ENCODE results near the gene GRM2. TPM values are rescaled to one million over a fixed set of nuclear protein-coding genes. Genes with fewer than 3 reads are reported as not detected.
"Not testable (repeated sequence)": the region's sequence is repeated elsewhere in the genome, so short reads cannot be mapped to it uniquely, and the experiment has no call there.

Gene GRM2
- total RNA-seq, 8 experiments from 2014 or later: 0.27 to 22.1 (median 2.5) TPM

DNA sequence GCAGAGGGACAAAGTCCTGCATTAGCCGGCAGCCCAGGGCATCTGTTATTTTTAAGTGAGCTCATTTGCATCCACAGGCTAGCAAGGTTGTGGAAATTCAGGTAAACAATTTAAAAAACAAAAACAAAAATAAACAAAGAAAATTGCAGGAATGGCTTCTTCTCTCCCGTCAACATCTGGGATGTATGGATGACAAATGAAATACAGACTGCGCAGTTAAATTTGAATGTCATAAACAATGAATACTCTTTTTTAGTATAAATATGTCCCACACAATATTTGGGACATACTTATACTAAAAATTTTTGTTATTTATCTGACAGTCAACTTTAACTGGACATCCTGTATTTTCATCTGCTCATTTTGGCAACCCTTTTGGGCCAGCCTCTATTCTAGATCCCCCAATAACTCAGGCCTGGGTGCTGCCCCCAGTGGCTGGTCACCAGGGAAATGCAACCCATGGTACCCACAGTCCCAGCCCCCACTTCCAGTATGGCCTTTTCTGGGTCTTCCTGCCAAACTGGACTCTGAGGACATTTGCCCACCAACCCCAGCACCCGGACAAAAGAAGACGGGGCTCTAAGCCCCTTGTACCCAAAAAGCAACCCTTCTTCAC lies 12.7 kb downstream of the GRM2 start:
- in situ Hi-C loops (cut with MboI; ENCODE audit: low pct_unique_long_range_greater_than_20kb in 2 of 9, low sequenced_read_pairs in 9 of 9, unreplicated experiment in 9 of 9): no loop called here
- 50 to 76% (median 60%) methylated on average over 2 to 5 of the region's 5 CpGs; no CpG with 5 or more reads in 1 of the 10 experiments for WGBS, 10 experiments
- Histone ChIP-seq H3K4me1 (replicated peaks in 1 of 2) (peaks cover 16 to 17% of the 10 kb centered on the region in 2 donors), H3K4me3 (no peak overlapping the region), H3K27ac (no peak overlapping the region)
- no peak for ATAC-seq (replicated peaks in 6 of 8)

DNA sequence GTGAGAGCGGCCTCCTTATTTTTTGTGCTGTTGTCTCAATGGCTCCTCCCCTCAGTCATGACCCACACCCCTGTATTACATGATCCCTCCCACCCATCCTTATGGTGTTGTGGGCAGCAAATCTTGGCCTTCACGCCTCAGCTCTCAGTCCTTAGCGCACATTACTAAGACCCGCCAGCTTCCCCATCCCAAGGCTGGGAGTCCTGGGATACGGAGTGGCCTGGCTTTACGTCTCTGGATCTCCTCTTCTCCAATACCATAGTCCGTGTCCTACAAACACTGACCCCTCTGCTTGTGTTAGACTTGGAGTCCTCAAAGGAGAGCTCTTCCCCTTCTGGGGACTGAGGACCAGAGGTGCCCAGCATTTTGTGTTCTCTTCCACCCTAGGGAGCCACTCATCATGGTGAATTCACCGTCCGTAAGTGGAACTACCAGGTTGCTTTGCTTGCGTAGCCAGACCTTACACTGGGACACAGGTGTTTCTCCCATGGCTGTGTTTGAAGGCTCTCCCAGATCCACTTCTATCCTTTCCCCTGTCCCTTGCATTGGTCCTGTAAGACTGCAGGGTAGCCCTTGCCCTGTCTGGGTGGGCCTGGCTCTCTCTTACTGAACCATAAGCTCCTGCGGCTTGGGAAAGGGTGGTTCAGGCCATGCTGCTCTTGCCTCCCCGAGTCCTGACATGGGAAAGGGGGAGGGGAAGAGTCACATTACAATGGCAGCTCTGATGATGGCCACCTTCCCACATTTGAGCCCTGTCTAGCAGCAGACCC lies 13.6 kb downstream of the GRM2 start:
- in situ Hi-C loops (cut with MboI; ENCODE audit: low pct_unique_long_range_greater_than_20kb in 2 of 9, low sequenced_read_pairs in 9 of 9, unreplicated experiment in 9 of 9): no loop called here
- Histone ChIP-seq H3K4me1 (replicated peaks in 1 of 2) (peaks cover 16 to 17% of the 10 kb centered on the region in 2 donors), H3K4me3 (no peak overlapping the region), H3K27ac (no peak overlapping the region)
- no peak for ATAC-seq (replicated peaks in 6 of 8)
- WGBS, 10 experiments: 60 to 100% (median 83%) methylated on average over 1 to 3 of the region's 12 CpGs; no CpG with 5 or more reads in 4 of the 10 experiments

DNA sequence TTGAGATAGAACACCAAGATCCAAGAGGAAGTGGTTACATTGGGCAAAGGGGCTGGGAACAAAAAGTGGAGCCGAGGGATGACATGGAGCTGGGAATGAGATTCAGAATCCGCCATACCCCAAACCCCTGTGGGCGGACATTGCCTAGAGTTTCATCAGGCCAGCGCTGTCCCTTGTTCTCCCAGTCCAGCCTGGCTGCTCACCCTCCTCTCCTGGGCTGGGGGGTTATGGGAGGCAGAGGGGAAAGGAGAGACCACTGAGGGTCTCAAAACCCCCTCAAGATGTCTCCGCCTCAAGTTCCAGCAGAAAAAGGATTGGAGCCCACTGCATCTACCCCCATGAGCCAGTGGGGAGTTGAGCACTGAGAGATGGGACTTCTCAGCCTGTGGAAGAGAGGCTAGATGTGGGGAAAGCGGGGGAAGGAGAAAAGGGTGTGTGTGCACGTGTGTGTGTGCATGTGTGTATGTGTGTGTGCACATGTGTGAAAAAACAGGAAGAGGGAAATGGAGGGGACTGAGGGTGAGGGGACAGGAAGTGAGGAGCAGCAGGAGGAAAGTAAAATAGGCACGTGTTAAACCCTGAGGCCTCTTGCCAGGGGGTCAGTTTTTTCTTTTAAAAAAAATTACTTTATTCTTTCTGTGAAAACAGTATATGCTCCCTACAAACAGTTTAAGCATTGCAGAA lies 14.3 kb downstream of the GRM2 start:
- H3K4me1 ChIP-seq (replicated peaks in 1 of 2): peaks cover 16 to 17% of the 10 kb centered on the region in 2 donors
- WGBS, 10 experiments: 0 to 87% (median 68%) methylated on average over 1 to 6 of the region's 8 CpGs
- H3K27ac ChIP-seq: no peak overlapping the region
- in situ Hi-C loops (cut with MboI; ENCODE audit: low pct_unique_long_range_greater_than_20kb in 2 of 9, low sequenced_read_pairs in 9 of 9, unreplicated experiment in 9 of 9): no loop called here
- no peak for ATAC-seq (replicated peaks in 6 of 8)
- no peak overlapping the region for H3K4me3 ChIP-seq

DNA sequence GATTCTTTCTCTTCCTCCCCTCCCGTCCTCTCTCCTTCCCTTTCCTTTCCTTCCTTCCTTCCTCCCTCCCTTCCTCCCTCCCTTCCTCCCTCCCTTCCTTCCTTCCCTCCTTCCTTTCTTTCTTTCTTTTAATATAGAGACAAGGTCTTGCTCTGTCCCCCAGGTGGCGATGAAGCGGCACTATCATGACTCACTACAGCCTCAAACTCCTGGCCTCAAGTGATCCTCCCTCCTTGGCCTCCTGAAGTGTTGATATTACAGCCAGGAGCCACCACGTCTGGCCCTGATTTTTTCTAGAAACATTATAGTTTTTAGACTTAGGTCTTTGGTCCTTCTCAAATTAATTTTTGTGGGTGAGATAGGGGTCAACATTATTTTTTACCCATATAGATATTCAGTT lies 15.5 kb downstream of the GRM2 start:
- ATAC-seq (replicated peaks in 6 of 8): no peak
- H3K4me1 ChIP-seq (replicated peaks in 1 of 2): peaks cover 16 to 17% of the 10 kb centered on the region in 2 donors
- WGBS, 10 experiments: 17 to 100% (median 70%) methylated on average over 1 to 3 of the region's 4 CpGs; no CpG with 5 or more reads in 6 of the 10 experiments
- no peak overlapping the region for H3K4me3 ChIP-seq
- in situ Hi-C loops (cut with MboI; ENCODE audit: low pct_unique_long_range_greater_than_20kb in 2 of 9, low sequenced_read_pairs in 9 of 9, unreplicated experiment in 9 of 9): no loop called here
- H3K27ac ChIP-seq: no peak overlapping the region

DNA sequence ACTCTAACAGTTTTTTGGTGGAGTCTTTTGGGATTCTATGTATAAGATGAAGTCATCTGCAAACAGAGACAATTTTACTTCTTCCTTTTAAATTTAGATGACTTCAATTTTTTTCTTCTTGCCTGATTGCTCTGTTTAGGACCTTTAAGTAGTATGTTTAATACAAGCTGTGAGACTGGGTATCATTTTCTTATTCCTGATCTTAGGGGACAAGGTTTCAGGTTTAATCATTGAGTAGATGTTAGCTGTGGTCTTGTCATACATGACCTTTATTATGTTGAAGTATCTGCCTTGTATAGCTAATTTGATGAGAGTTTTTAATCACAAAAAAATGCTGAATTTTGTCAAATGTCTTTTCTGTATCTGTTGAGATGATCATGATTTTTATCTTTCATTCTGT lies 20.6 kb downstream of the GRM2 start:
- Histone ChIP-seq H3K4me1 (replicated peaks in 1 of 2) (no peaks in the 10 kb centered on the region), H3K4me3 (no peak overlapping the region), H3K27ac (no peak overlapping the region)
- in situ Hi-C loops (cut with MboI; ENCODE audit: low pct_unique_long_range_greater_than_20kb in 2 of 9, low sequenced_read_pairs in 9 of 9, unreplicated experiment in 9 of 9): no loop called here
- ATAC-seq (replicated peaks in 6 of 8): no peak

DNA sequence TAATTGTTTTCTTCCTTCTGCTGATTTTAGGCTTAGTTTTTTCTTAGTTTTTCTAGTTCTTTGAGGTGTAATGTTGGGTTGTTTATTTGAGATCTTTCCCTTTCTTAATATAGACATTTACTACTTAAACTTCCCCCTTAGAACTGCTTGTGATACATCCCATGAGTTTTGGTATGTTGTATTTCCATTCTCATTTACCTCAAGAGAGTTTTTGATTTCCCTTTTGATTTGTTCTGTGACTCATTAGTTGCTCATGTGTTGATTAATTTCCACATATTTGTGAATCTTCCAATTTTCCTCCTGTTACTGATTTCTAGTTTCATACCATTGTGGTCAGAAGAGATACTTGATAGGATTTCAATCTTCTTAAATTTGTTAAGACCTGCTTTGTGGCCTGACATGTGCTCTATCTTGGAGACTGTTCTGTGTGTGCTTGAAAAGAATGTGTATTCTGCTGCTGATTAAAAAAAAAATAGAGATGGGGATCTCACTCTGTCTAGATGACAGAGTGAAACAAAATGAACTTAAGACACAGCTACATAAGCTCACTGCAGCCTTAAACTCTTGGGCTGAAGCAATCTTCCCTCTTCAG lies 22.3 kb downstream of the GRM2 start:
- Histone ChIP-seq H3K27ac (no peak overlapping the region), H3K4me1 (replicated peaks in 1 of 2) (no peaks in the 10 kb centered on the region), H3K4me3 (no peak overlapping the region)
- ATAC-seq (replicated peaks in 6 of 8): no peak
- in situ Hi-C loops (cut with MboI; ENCODE audit: low pct_unique_long_range_greater_than_20kb in 2 of 9, low sequenced_read_pairs in 9 of 9, unreplicated experiment in 9 of 9): no loop called here

DNA sequence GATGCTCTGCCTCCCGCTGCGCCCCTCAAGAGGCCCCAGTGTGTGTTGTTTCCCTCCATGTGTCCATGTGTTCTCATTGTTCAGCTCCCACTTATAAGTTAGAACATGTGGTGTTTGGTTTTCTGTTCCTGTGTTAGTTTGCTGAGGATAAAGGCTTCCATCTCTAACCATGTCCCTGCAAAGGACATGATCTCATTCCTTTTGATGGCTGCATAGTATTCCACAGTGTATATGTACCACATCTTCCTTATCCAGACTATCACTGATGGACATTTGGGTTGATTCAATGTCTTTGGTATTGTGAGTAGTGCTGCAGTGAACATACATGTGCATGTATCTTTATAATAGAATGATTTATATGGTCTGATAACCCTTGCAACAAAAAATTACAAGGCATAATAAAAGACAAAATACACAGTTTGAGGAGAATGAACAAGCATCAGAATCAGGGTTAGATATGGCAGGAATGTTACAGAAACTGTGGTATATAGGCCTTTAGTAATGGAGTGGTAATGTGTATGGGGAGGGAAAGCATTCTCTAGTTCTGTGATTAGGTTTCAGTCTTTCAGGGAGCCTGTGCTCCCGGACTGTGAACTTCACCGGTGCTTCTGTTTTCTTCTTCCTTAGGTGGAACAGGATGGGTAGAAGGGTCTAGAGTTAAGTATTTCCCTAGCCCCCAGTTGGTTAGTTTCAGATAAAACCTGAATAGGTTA lies 27.1 kb downstream of the GRM2 start:
- Histone ChIP-seq H3K4me3 (no peak overlapping the region), H3K4me1 (replicated peaks in 1 of 2) (no peaks in the 10 kb centered on the region), H3K27ac (no peak overlapping the region)
- WGBS, 10 experiments: 45 to 100% (median 88%) methylated on average over 2 to 4 of the region's 4 CpGs; no CpG with 5 or more reads in 2 of the 10 experiments
- ATAC-seq (replicated peaks in 6 of 8): no peak
- in situ Hi-C loops (cut with MboI; ENCODE audit: low pct_unique_long_range_greater_than_20kb in 2 of 9, low sequenced_read_pairs in 9 of 9, unreplicated experiment in 9 of 9): no loop called here

DNA sequence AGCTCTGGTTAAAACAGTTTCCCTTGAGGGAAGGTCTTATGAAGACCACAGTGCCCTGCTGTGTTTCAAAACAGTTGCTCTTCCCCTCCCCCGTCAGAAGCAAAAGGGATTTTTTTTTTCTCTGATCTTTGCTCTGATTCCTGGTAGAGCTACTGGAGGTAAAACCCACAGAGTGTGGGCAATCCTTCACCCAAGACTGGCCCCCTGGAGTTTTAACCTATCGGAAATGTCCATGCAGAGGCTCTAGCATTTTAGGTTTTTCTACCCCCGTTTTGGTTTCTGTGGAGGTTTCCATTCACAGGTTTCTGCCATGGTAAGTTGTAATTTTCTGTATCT lies 27.7 kb downstream of the GRM2 start:
- Histone ChIP-seq H3K4me1 (replicated peaks in 1 of 2) (no peaks in the 10 kb centered on the region), H3K27ac (no peak overlapping the region), H3K4me3 (no peak overlapping the region)
- 0 to 80% (median 22%) methylated on average over 1 to 3 of the region's 3 CpGs; no CpG with 5 or more reads in 1 of the 10 experiments for WGBS, 10 experiments
- in situ Hi-C loops (cut with MboI; ENCODE audit: low pct_unique_long_range_greater_than_20kb in 2 of 9, low sequenced_read_pairs in 9 of 9, unreplicated experiment in 9 of 9): no loop called here
- no peak for ATAC-seq (replicated peaks in 6 of 8)

DNA sequence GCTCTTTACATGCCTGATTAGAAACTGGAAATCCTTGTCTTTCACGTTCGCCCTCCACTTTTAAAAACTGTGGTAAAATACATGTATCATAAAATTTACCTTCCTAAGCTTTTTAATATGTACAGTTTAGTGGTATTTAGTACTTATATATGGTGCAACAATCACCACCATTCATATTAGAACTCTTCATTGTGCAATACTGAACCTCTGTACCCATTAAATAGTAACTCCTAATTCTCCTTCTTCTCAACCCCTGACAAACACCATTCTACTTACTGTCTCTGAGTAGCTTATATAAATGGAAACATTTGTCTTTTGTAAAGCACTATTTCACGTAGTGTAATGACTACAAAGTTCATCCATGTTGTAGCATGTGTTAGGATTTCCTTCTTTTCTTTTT lies 28.2 kb downstream of the GRM2 start:
- in situ Hi-C loops (cut with MboI; ENCODE audit: low pct_unique_long_range_greater_than_20kb in 2 of 9, low sequenced_read_pairs in 9 of 9, unreplicated experiment in 9 of 9): no loop called here
- WGBS, 10 experiments: 0 to 100% (median 70%) methylated on average over 1 to 3 of the region's 3 CpGs; no CpG with 5 or more reads in 1 of the 10 experiments
- Histone ChIP-seq H3K4me3 (no peak overlapping the region), H3K27ac (no peak overlapping the region), H3K4me1 (replicated peaks in 1 of 2) (no peaks in the 10 kb centered on the region)
- ATAC-seq (replicated peaks in 6 of 8): no peak

DNA sequence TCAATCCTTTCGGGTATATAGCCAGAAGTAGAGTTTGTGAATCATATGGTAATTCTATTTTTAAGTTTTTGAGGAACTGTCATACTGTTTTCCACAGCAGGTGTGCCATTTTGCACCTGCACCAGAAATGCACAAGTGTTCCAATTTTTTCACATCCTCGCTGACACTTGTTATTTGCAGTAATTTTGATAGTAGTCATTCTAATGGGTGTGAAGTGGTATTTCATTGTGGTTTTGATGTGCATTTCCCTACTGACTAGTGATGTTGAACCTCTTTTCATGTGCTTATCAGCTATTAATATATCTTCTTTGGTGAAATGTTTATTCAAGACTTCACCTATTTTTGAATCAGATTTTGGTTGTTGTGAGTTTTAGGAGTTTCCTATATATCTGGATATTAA lies 29.1 kb downstream of the GRM2 start:
- H3K4me1 ChIP-seq (replicated peaks in 1 of 2): no peaks in the 10 kb centered on the region
- 0 to 100% (median 79%) methylated on average over 1 to 2 of the region's 2 CpGs; no CpG with 5 or more reads in 4 of the 10 experiments for WGBS, 10 experiments
- in situ Hi-C loops (cut with MboI; ENCODE audit: low pct_unique_long_range_greater_than_20kb in 2 of 9, low sequenced_read_pairs in 9 of 9, unreplicated experiment in 9 of 9): no loop called here
- ATAC-seq (replicated peaks in 6 of 8): no peak
- no peak overlapping the region for H3K27ac ChIP-seq
- no peak overlapping the region for H3K4me3 ChIP-seq

DNA sequence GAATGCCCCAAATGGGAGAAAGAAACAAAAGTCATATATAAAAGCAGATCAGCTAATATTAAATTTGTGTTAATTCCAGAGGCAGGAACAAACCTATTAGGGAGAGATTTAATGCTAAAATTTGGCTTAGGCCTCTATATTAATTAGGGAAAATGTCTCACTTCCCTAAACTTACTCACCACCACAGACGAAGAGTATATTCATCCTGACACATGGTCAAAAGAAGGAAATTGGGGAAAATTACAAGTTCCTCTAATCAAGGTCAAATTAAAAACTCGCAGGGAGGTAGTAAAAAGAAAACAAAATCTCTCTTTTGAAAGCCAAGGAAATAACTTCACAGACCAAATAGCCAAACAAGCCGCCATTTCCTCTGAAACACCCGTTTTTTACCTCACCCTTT lies 32.2 kb downstream of the GRM2 start:
- Histone ChIP-seq H3K4me1 (replicated peaks in 1 of 2) (peaks cover 0 to under 1% of the 10 kb centered on the region in 2 donors), H3K27ac (no peak overlapping the region), H3K4me3 (no peak overlapping the region)
- in situ Hi-C loops (cut with MboI; ENCODE audit: low pct_unique_long_range_greater_than_20kb in 2 of 9, low sequenced_read_pairs in 9 of 9, unreplicated experiment in 9 of 9): no loop called here
- 0 to 80% (median 50%) methylated on average over 1 to 4 of the region's 4 CpGs; no CpG with 5 or more reads in 1 of the 10 experiments for WGBS, 10 experiments
- no peak for ATAC-seq (replicated peaks in 6 of 8)

DNA sequence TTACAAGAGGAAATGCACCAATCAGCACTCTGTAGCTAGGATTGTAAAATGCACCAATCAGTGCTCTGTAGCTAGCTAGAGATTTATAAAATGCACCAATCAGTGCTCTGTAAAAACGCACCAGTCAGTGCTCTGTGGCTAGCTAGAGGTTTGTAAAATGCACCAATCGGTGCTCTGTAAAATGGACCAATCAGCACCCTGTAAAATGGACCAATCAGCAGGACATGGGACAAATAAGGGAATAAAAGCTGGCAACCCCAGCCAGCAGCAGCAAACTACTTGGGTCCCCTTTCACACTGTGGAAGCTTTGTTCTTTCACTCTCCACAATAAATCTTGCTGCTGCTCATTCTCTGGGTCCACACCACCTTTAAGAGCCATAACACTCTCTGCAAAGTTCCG lies 35.5 kb downstream of the GRM2 start:
- H3K4me1 ChIP-seq (replicated peaks in 1 of 2); in situ Hi-C loops (cut with MboI; ENCODE audit: low pct_unique_long_range_greater_than_20kb in 2 of 9, low sequenced_read_pairs in 9 of 9, unreplicated experiment in 9 of 9); H3K27ac ChIP-seq; ATAC-seq (replicated peaks in 6 of 8); H3K4me3 ChIP-seq: not testable (repeated sequence)
- 0 to 86% (median 64%) methylated on average over 2 of the region's 3 CpGs; no CpG with 5 or more reads in 6 of the 10 experiments for WGBS, 10 experiments

DNA sequence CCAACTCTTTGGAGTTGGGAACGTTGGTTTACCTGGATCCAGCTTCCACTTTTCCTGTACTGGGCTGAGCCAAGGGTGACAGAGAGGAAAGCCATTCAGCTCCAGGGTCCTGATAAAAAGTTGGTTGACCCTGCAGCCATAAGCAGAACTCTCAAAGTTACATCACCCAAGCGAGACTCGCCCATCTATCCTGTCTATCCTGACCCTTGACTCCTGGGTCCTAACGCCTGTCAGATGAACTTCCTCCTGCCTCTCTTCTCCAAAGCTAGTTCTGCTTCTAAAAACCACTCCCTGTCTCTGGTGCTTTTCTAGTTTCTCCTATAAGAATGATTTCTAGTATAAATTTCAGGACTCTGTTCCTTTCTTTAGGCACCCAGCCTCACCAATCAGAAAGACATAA lies 36.1 kb downstream of the GRM2 start:
- H3K4me3 ChIP-seq; ATAC-seq (replicated peaks in 6 of 8); in situ Hi-C loops (cut with MboI; ENCODE audit: low pct_unique_long_range_greater_than_20kb in 2 of 9, low sequenced_read_pairs in 9 of 9, unreplicated experiment in 9 of 9); H3K27ac ChIP-seq; H3K4me1 ChIP-seq (replicated peaks in 1 of 2): not testable (repeated sequence)
- WGBS, 10 experiments: 60% methylated on average over 1 to 4 of the region's 4 CpGs; no CpG with 5 or more reads in 8 of the 10 experiments
